Activated CD4-positive, alpha-beta T cell treated with anti-CD3 and anti-CD28 coated beads, Interleukin-2, Interleukin-4, amounts not matched to agents 100 ng/mL and 50 ng/mL, durations not matched to agents 16 hours and 8 hours (primary cell): ENCODE measurements around the gene CAMSAP2.

Experiments used
- DNase-seq: peaks from one replicate; pipeline ENCODE4 v3.0.0-alpha.2; 2020; ENCODE audit warnings: low spot score

Gene CAMSAP2

GRCh38 chr1:200738327-200738948, at the start of gene CAMSAP2:
TSS of gene CAMSAP2 (plus strand) at chr1:200738893. CDS start at chr1:200739828, 935 bp downstream.
- DNase-seq: peak; percentile 67

GRCh38 chr1:200692316-200692715, 46.4 kb upstream of the CAMSAP2 start:
- no peak for DNase-seq

GRCh38 chr1:200693327-200693726, 45.4 kb upstream of the CAMSAP2 start:
- no peak for DNase-seq

GRCh38 chr1:200694738-200695137, 44.0 kb upstream of the CAMSAP2 start:
- DNase-seq: no peak

- DNase-seq: no peak
These were observed 38.8 kb upstream of the CAMSAP2 start for GRCh38 chr1:200699871-200700270.

- no peak for DNase-seq
These were observed 33.6 kb upstream of the CAMSAP2 start for GRCh38 chr1:200704986-200705500.

GRCh38 chr1:200706111-200706814, 32.4 kb upstream of the CAMSAP2 start:
- DNase-seq: no peak

- DNase-seq: no peak
These were observed 31.6 kb upstream of the CAMSAP2 start for GRCh38 chr1:200707116-200707515.

GRCh38 chr1:200708161-200708560, 30.5 kb upstream of the CAMSAP2 start:
- no peak for DNase-seq

- no peak for DNase-seq
These were observed 29.9 kb upstream of the CAMSAP2 start for GRCh38 chr1:200708769-200709168.

GRCh38 chr1:200710166-200710565, 28.5 kb upstream of the CAMSAP2 start:
- no peak for DNase-seq

GRCh38 chr1:200714504-200715187, 24.0 kb upstream of the CAMSAP2 start:
- DNase-seq: no peak

GRCh38 chr1:200720199-200720598, 18.5 kb upstream of the CAMSAP2 start:
- DNase-seq: no peak

- no peak for DNase-seq
These were observed 14.6 kb upstream of the CAMSAP2 start for GRCh38 chr1:200724064-200724463.

GRCh38 chr1:200727257-200727656, 11.4 kb upstream of the CAMSAP2 start:
- no peak for DNase-seq

GRCh38 chr1:200729863-200730262, 8.8 kb upstream of the CAMSAP2 start:
- DNase-seq: no peak

- DNase-seq: no peak
These were observed 6.9 kb upstream of the CAMSAP2 start for GRCh38 chr1:200731654-200732332.

GRCh38 chr1:200732438-200732837, 6.3 kb upstream of the CAMSAP2 start:
- DNase-seq: no peak

- peak; percentile 35 for DNase-seq
These were observed 4.8 kb upstream of the CAMSAP2 start for GRCh38 chr1:200733907-200734306.

- DNase-seq: no peak
These were observed 924 bp upstream of the CAMSAP2 start for GRCh38 chr1:200737647-200738291.

GRCh38 chr1:200738949-200739651, 407 bp downstream of the CAMSAP2 start:
- DNase-seq: peak; percentile 15
